ENCODE results near the gene DNAJB14.

GRCh38 chr4:99872570-99872969 is 73.8 kb downstream of the DNAJB14 start:
- TF ChIP-seq CTCF (conservative IDR thresholded peaks at IDR 0.05; ENCODE audit: low read depth in 2 of 2): no peak
- TF ChIP-seq POLR2AphosphoS5 (IDR thresholded peaks at IDR 0.05; ENCODE audit: low read depth): no peak
- TF ChIP-seq CREB1 (CRISPR knock-in tag; IDR thresholded peaks at IDR 0.05; ENCODE audit: low read depth): no peak
- no peak for TF ChIP-seq JUNB (IDR thresholded peaks at IDR 0.05; ENCODE audit: unreplicated experiment)
- no peak for TF ChIP-seq REST (IDR thresholded peaks at IDR 0.05; ENCODE audit: unreplicated experiment)
- TF ChIP-seq EZH2 (IDR thresholded peaks at IDR 0.05; ENCODE audit: low read depth, unreplicated experiment): no peak
- no peak for TF ChIP-seq ZNF331 (CRISPR knock-in tag; IDR thresholded peaks at IDR 0.05; ENCODE audit: low read depth)
- TF ChIP-seq EZH2phosphoT487 (IDR thresholded peaks at IDR 0.05; ENCODE audit: unreplicated experiment): no peak
- TF ChIP-seq ZNF114 (CRISPR knock-in tag; IDR thresholded peaks at IDR 0.05): no peak
- no peak for TF ChIP-seq NANOG (IDR thresholded peaks at IDR 0.05; ENCODE audit: borderline replicate concordance)
- TF ChIP-seq STAT1 (IDR thresholded peaks at IDR 0.05; ENCODE audit: unreplicated experiment): no peak
